GM18511 (cell line): ENCODE measurements around the gene GID4.
"Not testable (repeated sequence)": the region's sequence is repeated elsewhere in the genome, so short reads cannot be mapped to it uniquely, and the experiment has no call there.

Experiments
- ATAC-seq: cut with Tn5 transposase; IDR thresholded peaks from one replicate; pipeline ENCODE4 v1.9.1; 2021; ENCODE audit warnings: mild to moderate bottlenecking, moderate library complexity; ENCODE audit not compliant: unreplicated experiment

GID4 gene

GRCh38 chr17:18038861-18039534 lies at the start of gene GID4, which contains the start of gene ATPAF2:
Gene GID4 (plus strand): TSS chr17:18039408. CDS start chr17:18039465, 57 bp downstream.
Gene ATPAF2 (minus strand): TSS chr17:18039168. CDS start chr17:18039013, 155 bp downstream.
- ATAC-seq = peak; percentile 88

DNA sequence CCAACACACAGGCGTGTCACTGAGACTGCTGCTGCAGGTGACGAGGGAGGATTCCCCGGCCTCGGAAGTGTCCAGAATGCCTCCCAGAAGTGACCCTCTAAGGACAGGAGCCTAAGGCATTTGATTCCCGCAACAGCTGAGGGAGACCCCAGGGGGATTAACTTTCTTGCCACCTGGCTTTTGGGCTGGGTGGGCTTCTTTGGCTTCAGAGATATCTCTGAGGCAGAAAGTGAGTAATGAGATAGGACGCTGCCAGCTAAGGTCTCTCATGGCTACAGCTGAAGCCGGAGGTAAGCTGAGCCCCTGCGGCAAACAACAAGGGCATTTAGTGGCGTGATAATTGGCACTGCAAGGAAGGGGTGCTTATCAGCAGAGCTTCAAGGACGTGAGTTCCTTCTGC lies 49.6 kb upstream of the GID4 start:
- no peak for ATAC-seq

DNA sequence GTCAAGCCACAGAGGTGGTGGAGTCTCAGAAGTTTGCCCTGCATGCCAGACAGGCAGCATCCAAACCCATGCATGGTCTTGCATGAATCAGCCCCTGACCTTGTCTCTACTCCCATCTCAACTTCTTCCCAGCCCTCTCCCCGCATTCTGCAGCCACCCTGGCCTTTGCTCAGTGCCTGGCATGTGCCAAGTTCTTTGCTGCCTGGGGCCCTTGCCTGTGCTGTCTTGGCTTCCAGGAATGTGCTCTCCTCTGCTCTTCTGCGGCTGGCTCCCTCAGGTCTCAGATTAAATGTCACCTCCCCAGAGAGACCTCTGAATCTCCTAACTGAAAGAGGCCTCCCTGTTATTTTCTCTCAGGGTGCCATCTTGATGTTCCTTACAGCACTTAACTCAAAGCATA lies 48.9 kb upstream of the GID4 start:
- ATAC-seq = no peak

- ATAC-seq = no peak
Measured at GRCh38 chr17:17993366-17993765, 45.8 kb upstream of the GID4 start.

- no peak for ATAC-seq
Measured at GRCh38 chr17:17993852-17994251, 45.4 kb upstream of the GID4 start.

DNA sequence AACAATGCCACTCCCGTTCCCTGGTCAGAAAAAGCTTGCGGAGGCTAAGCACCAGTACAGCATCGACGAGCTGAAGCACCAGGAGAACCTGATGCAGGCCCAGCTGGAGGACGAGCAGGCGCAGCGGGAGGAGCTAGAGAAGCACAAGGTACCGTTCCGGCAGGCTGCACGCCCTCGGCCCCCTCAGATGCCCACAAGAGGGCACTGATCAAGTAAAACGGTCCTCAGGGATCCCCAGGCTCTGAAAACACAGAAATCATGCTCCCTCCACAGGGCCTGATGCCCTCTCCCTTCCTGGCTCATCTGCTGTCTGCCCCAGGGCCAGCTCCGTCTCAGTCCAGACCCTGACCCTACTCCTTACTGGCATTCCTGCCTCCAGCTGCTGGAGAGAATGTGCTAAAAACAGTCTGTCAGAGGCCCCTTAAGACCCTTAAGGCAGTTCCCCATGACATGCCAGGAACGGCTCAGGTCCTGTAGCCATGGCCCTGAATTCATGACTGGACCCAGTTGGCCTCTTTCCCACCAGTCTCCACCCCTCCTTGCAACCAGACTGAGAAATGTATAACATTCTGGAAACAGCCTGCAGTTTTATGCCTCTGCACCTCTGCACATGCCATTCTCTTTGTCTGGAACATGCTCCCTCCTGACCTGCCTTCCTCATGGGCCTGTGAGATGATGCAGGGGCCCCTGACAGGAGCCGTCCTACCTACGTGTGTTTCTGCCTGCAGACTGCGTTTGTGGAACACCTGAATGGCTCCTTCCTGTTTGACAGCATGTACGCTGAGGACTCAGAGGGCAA lies 44.7 kb upstream of the GID4 start:
- ATAC-seq = no peak

DNA sequence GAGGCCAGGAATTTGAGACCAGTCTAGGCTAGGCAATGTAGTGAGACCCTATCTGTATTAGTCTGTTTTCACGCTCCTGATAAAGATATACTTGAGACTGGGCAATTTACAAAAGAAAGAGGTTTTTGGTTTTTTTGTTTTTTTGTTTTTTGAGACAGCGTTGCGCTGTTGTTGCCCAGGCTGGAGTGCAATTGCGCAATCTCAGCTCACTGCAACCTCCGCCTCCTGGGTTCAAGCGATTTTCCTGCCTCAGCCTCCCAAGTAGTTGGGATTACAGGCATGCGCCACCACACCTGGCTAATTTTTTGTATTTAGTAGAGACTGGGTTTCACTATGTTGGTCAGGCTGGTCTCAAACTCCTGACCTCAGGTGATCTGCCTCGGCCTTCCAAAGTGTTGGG lies 43.3 kb upstream of the GID4 start:
- not testable (repeated sequence) for ATAC-seq

DNA sequence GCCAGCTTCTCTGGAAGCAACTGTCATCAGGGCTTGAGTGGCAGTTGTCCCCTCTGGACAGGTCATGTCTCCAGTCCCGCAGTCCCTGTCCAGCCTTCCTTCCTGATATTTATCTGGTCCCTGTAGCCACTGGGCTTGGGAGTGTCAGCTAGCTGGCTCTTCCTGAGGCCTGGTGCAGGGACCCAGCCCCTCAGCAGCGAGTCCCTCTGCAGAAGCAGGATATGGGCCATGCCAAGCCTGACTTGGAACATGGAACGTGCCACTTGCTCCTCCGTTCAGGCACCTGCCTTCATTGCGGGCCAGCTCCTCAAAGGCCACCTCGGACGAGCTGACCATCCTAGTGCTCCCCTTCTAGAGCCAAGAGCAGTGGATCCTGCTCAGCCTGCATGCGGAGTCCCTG lies 40.3 kb upstream of the GID4 start:
- ATAC-seq = no peak

GRCh38 chr17:17999364-18000029 lies 39.7 kb upstream of the GID4 start:
- no peak for ATAC-seq

- ATAC-seq = no peak
Measured at GRCh38 chr17:18000030-18000408, 39.2 kb upstream of the GID4 start.

DNA sequence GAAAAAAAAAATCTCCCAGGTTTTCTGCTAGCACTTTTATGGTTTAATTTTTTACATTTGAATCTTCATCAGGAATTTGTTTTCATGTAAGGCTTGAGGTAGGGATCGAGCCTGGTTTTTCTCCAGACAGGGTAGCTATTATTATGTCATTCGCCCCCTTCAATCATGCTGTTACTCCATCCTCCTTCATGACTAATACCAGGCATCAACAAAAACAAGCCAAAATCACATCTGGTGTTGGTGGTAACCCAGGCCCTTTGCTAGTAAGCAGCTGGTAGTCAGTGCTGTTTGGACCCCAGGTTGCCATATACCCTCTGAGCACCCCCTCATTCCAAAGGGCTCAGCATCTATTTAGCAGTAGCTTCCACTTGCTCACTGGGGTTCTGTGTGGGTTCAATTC lies 37.0 kb upstream of the GID4 start:
- no peak for ATAC-seq

DNA sequence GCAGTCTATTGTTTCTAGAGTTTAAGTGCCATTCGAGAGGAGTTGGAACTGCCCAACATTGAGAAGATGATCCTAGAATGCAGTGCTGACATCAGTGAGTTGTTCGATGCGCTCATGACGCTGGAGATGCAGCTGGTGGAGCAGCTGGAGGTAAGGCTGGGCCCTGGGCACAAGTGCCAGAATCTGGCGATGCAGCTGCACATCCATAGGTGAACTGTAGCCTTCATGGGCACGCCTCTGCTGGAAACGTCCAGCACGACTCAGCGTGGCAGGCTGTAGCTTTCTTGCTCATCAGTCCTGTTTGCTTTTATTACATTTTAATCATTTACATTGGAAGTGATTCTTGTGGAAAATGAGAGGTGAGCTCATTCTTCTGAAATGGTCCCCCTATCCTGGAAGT lies 34.9 kb upstream of the GID4 start:
- ATAC-seq = no peak

- ATAC-seq = no peak
Measured at GRCh38 chr17:18004884-18005305, 34.3 kb upstream of the GID4 start.

GRCh38 chr17:18005496-18005895 lies 33.7 kb upstream of the GID4 start:
- ATAC-seq = no peak

DNA sequence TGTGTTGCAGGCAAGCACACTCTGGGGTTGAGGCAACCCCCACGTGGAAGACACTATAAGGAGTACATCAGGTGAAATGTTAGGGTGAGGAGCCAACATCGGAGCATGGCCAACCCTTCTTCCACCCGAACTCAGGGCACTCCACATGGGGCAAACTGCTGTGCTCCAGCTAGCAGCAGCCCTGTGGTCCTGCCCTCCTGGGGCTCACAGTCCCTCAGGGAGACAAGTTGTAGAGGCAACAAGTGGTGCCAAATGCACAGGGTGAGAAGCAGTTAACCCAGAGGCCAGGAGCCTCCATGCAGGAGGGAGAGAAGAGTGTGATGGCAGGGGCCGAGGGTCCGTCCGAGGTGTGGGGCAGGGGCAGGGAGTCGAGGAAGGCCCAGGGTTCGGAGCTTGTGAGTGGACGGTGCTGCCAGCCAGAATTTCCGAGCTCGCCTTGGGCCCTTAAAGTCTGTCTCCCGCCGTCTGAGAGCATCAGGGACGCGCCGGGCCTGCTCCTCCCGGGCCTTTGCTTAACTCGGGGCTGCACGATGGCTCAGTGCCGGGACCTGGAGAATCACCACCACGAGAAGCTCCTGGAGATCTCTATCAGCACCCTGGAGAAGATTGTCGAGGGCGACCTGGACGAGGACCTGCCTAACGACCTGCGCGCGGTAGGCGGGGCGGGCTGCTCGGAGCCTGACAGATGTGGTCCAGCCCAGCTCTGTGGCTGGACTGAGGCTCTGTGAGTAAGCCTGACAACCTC lies 32.5 kb upstream of the GID4 start:
- ATAC-seq = no peak

GRCh38 chr17:18008496-18009268 lies 30.5 kb upstream of the GID4 start:
- no peak for ATAC-seq

DNA sequence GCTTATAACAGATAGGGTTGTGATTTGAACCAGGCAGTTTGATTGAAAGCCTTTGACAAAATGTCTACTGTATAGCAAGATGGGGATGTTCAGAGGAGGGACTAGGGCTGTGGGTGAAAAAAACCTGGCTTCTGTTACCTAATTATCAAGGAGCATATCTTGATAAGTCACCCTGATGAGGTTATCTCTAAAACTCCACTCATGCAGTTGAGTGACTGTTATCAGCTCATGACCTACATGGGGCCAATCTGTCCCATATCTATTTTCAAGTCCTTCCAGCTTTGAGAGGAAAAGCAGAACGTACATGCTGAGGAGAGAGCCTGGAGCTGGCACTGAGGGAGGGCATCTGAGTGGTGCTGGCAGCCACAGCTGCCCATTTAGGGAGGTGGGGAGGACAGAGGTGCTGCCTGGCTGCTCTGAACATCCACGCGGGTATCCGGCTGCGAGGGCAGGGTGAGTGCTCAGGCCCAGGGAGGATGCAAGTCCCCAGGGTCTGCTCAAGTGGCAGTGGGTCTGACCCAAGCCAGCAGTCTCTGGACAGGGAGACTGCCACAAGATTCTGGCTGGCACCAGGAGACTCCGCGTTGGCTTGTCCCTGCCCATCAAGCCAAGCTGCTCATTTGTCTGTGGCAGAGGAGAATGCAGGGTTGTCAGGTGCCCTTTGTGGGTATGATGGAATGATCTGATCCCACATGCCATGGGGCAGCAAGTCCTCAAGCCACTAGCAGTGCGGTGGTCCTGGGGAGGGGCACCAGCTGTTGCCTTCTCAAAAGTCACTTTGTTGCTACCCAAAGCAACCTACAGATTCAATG lies 29.4 kb upstream of the GID4 start:
- ATAC-seq = no peak

DNA sequence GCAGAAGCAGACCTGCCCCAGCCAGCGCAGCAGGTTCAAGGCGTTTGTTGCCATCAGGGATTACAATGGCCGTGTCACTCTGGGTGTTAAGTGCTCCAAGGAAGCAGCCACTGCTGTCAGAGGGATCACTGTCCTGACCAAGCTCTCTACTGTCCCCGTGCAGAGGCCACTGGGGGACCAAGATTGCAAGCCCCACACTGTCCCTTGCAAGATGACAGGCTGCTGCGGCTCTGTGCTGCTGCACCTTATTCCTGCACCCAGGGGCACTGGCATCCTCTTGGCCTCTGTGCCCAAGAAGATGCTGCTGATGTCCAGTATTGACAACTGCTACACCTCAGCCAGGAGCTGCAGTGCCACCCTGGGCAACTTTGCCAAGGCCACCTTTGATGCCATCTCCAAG lies 27.9 kb upstream of the GID4 start:
- ATAC-seq = no peak

DNA sequence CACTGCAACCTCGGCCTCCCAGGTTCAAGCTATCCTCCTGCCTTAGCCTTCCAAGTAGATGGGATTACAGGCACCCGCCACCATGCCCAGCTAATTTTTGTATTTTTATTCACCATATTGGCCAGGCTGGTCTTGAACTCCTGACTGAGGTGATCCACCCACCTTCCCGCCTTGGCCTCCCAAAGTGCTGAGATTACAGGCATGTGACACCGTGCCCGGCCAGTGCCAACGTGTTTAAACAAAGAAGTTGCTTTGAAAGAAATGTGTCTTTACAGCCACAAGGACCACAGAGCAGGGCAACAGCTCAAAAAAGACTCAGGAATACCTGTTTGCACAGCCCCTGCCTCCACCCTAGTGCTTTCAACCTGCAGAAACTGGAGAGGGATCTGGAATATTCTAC lies 25.2 kb upstream of the GID4 start:
- no peak for ATAC-seq

GRCh38 chr17:18015593-18015992 lies 23.6 kb upstream of the GID4 start:
- no peak for ATAC-seq
